SK-N-SH (cell line): ENCODE results near the gene SMIM10L1. TPM values are rescaled to one million over a fixed set of nuclear protein-coding genes. Genes with fewer than 3 reads are reported as not detected.

Source experiments
- CTCF ChIA-PET: fragments of 300-600, 350-600 bp; formaldehyde crosslinking; extraction: SDS; loops from one replicate; lab custom pipeline; 2021; lab: Yijun Ruan, JAX
- POLR2A ChIA-PET: fragments of 350-600 bp; sonication (Branson Sonifier 250); formaldehyde crosslinking; extraction: SDS; loops from one replicate; lab custom pipeline; 2020; ENCODE audit warnings: antibody characterized with exemption, inconsistent platforms; lab: Yijun Ruan, JAX
- DNase-seq: peaks from one replicate; pipeline ENCODE4 v3.0.0; 2012
- H2AFZ ChIP-seq: fragments of 200-600 bp; sonication (generic); 2 replicates; pipeline ENCODE4 v1.8.1; 2016; ENCODE audit warnings: antibody characterized with exemption, mild to moderate bottlenecking, low read depth
- H3F3A ChIP-seq: fragments of 200-600 bp; sonication (generic); replicated peaks from 2 replicates; pipeline ENCODE3; 2016; ENCODE audit warnings: antibody characterized with exemption, mild to moderate bottlenecking; ENCODE audit not compliant: insufficient read depth
- H3K27ac ChIP-seq, 2 experiments: fragments of 200-500 bp in 1 of 2; fragments of 200-600 bp in 1 of 2; sonication (Bioruptor generic) in 1 of 2; sonication (generic), shearing (Covaris generic) in 1 of 2; 2 replicates each; pipeline versions ENCODE4 v1.5.1 to v1.6.1; 2014 to 2016; ENCODE audit warnings: low read depth in 2 of 2, inconsistent platforms in 1 of 2, low read length in 1 of 2, mild to moderate bottlenecking in 1 of 2, mixed read lengths in 1 of 2
- H3K27me3 ChIP-seq: fragments of 200-600 bp; sonication (generic), shearing (Covaris generic); 2 replicates; pipeline ENCODE4 v1.6.1; 2016; ENCODE audit warnings: mixed run types; ENCODE audit not compliant: insufficient read depth
- H3K36me3 ChIP-seq, 2 experiments: fragments of 200-500 bp in 1 of 2; fragments of 200-600 bp in 1 of 2; sonication (Bioruptor generic) in 1 of 2; sonication (generic) in 1 of 2; replicated peaks in 1 of 2; 2 replicates each; pipeline versions ENCODE3 to v1.5.1; 2014 to 2016; ENCODE audit warnings: low read length in 1 of 2, mild to moderate bottlenecking in 1 of 2; ENCODE audit not compliant: insufficient read depth in 2 of 2, control insufficient read depth in 1 of 2
- H3K4me1 ChIP-seq, 2 experiments: fragments of 200-500 bp in 1 of 2; fragments of 200-600 bp in 1 of 2; sonication (Bioruptor generic) in 1 of 2; sonication (generic), shearing (Covaris generic) in 1 of 2; 2 replicates each; pipeline versions ENCODE4 v1.5.1 to v1.6.1; 2014 to 2016; ENCODE audit warnings: low read depth in 1 of 2, low read length in 1 of 2, mixed run types in 1 of 2; ENCODE audit not compliant: insufficient read depth in 2 of 2, control insufficient read depth in 1 of 2
- H3K4me2 ChIP-seq: fragments of 200-600 bp; sonication (generic), shearing (Covaris generic); 2 replicates; pipeline ENCODE4 v1.6.1; 2017; ENCODE audit warnings: mixed run types
- H3K4me3 ChIP-seq, 2 experiments: fragments of 200-500 bp in 1 of 2; fragments of 200-600 bp in 1 of 2; sonication (Bioruptor generic) in 1 of 2; sonication (generic), shearing (Covaris generic) in 1 of 2; 2 replicates each; pipeline versions ENCODE4 v1.5.1 to v1.8.1; 2014 to 2016; ENCODE audit warnings: low read depth in 2 of 2, inconsistent platforms in 1 of 2, low read length in 1 of 2, mild to moderate bottlenecking in 1 of 2, mixed read lengths in 1 of 2, moderate library complexity in 1 of 2
- H3K79me2 ChIP-seq: fragments of 200-600 bp; sonication (generic); 2 replicates; pipeline ENCODE4 v1.8.1; 2017; ENCODE audit warnings: mild to moderate bottlenecking; ENCODE audit not compliant: insufficient read depth
- H3K9ac ChIP-seq: fragments of 200-600 bp; sonication (generic); 2 replicates; pipeline ENCODE4 v1.6.1; 2017; ENCODE audit warnings: mixed run types
- H3K9me2 ChIP-seq: fragments of 200-600 bp; sonication (generic); 2 replicates; pipeline ENCODE4 v1.6.1; 2017; ENCODE audit warnings: mixed run types
- H3K9me3 ChIP-seq: fragments of 200-600 bp; sonication (generic); 2 replicates; pipeline ENCODE4 v1.6.1; 2017; ENCODE audit warnings: mixed run types, mild to moderate bottlenecking, moderate library complexity
- H4K20me1 ChIP-seq: fragments of 200-600 bp; sonication (generic); 2 replicates; pipeline ENCODE4 v1.6.1; 2017; ENCODE audit warnings: mild to moderate bottlenecking, mixed run types; ENCODE audit not compliant: insufficient read depth
- ELF1 ChIP-seq: IDR thresholded peaks from 2 replicates; pipeline ENCODE4 v1.4.0; 2012
- EP300 ChIP-seq, 2 experiments: IDR thresholded peaks; 2 replicates each; pipeline versions ENCODE4 v1.4.0 to v1.6.1; 2012; ENCODE audit warnings: borderline replicate concordance in 1 of 2, low read depth in 1 of 2, low read length in 1 of 2
- FOSL2 ChIP-seq: IDR thresholded peaks from 2 replicates; pipeline ENCODE4 v1.4.0; 2012; ENCODE audit warnings: low read depth, mild to moderate bottlenecking, moderate library complexity, borderline replicate concordance
- FOXJ3 ChIP-seq: sonication (generic); formaldehyde crosslinking; IDR thresholded peaks from 2 replicates; pipeline ENCODE4 v1.5.1; 2020; ENCODE audit warnings: mild to moderate bottlenecking, missing genetic modification reagents
- MAX ChIP-seq: IDR thresholded peaks from 2 replicates; pipeline ENCODE4 v1.4.0; 2012; ENCODE audit warnings: low read depth
- MEF2A ChIP-seq: IDR thresholded peaks from 2 replicates; pipeline ENCODE4 v1.4.0; 2012; ENCODE audit warnings: low read depth, borderline replicate concordance
- POLR2AphosphoS5 ChIP-seq: IDR thresholded peaks from 2 replicates; pipeline ENCODE4 v1.6.1; 2012; ENCODE audit warnings: low read depth, low read length
- RCOR1 ChIP-seq: fragments of 150-350 bp; IDR thresholded peaks from 2 replicates; pipeline ENCODE4 v1.6.1; 2017; ENCODE audit warnings: antibody characterized with exemption, low read length
- RFX5 ChIP-seq: IDR thresholded peaks from 2 replicates; pipeline ENCODE4 v1.6.1; 2012; ENCODE audit warnings: mild to moderate bottlenecking, improper control_type of control experiment, low read length
- RXRA ChIP-seq: IDR thresholded peaks from 2 replicates; pipeline ENCODE4 v1.4.0; 2012; ENCODE audit warnings: low read depth, mild to moderate bottlenecking, borderline replicate concordance
- SMC3 ChIP-seq: IDR thresholded peaks from 2 replicates; pipeline ENCODE4 v1.6.1; 2012; ENCODE audit warnings: low read depth, low read length, improper control_type of control experiment
- TAF1 ChIP-seq: IDR thresholded peaks from 2 replicates; pipeline ENCODE4 v1.6.1; 2012; ENCODE audit warnings: low read depth, mild to moderate bottlenecking, low read length, moderate library complexity, borderline replicate concordance
- USF2 ChIP-seq: fragments of 150-350 bp; IDR thresholded peaks from 2 replicates; pipeline ENCODE4 v1.6.1; 2017; ENCODE audit warnings: antibody characterized with exemption, low read length, low read depth, borderline replicate concordance
- WGBS: methylation state at CpG from one replicate; pipeline ENCODE4 v1.1.6; 2017; ENCODE audit warnings: low lambda C conversion rate; 5-methylcytosine and 5-hydroxymethylcytosine counted together
- polyA plus RNA-seq, 3 experiments: library from polyadenylated mRNA; depleted of rRNA; stranded (reverse); fragments of >200 nt; gene quantifications; 2 replicates each; pipeline ENCODE4 v1.2.3, GENCODE V29; 2012
- TF ChIP-seq, protein P1 (sequence below): fragments of 200-600 bp; sonication (generic); IDR thresholded peaks from 2 replicates; pipeline ENCODE4 v1.6.1; 2017; ENCODE audit warnings: antibody characterized with exemption, mild to moderate bottlenecking, moderate library complexity

The SMIM10L1 gene
- polyA plus RNA-seq, 1 of the 3 experiments (the other 2 are of a cell fraction) = 4.3 TPM

DNA sequence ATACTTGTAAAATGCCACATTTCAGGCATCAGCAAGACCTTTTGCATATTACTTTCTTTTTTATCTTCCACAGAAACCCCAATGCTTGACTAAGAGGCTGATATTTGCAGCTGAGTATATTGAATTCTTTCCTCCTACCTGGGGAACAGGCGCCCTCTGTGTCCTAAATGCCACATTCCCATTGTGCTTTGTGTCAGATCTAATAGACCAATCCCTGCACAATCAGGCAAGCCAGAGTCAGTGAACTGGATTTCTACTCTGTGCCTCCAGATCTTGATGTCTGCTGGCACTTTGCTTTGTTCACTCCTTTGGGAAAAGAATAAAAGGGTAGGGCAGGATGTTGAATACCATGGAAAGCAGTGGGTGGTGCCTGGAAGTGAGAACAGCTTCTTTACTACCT, 38.1 kb downstream of the SMIM10L1 start:
- Histone ChIP-seq H4K20me1 (no peaks in the 10 kb centered on the region), H3K27me3 (no peaks in the 10 kb centered on the region), H3K79me2 (no peaks in the 10 kb centered on the region), H3K4me3 (no peak overlapping the region), H3K9me2 (no peaks in the 10 kb centered on the region), H3K9me3 (no peaks in the 10 kb centered on the region), H3F3A (no peaks in the 10 kb centered on the region), H3K4me1 (no peaks in the 10 kb centered on the region), H3K4me2 (no peak overlapping the region), H2AFZ (no peak overlapping the region), H3K36me3 (no peaks in the 10 kb centered on the region), H3K27ac (no peak overlapping the region), H3K9ac (no peak overlapping the region)
- POLR2A ChIA-PET = no interaction called here
- 67% methylated on average over 1 of the region's 1 CpG for WGBS
- DNase-seq = no peak
- CTCF ChIA-PET = interaction anchor here (0.8 to 3.2 kb wide), 4 partner anchors 9 to 438 kb away, joined by 3 to 19 read pairs (median 4); no protein-coding TSS in a partner anchor
- TF ChIP-seq USF2 (no peak), RFX5 (no peak), TAF1 (no peak), ELF1 (no peak), EP300 (IDR thresholded peaks at IDR 0.05; ENCODE audit: borderline replicate concordance in 1 of 2, low read depth in 1 of 2, low read length in 1 of 2) (no peak), MAX (no peak), MEF2A (no peak), RCOR1 (no peak), FOXJ3 (no peak), RXRA (no peak), POLR2AphosphoS5 (no peak), FOSL2 (no peak), SMC3 (no peak)
- TF ChIP-seq, protein P1, sequence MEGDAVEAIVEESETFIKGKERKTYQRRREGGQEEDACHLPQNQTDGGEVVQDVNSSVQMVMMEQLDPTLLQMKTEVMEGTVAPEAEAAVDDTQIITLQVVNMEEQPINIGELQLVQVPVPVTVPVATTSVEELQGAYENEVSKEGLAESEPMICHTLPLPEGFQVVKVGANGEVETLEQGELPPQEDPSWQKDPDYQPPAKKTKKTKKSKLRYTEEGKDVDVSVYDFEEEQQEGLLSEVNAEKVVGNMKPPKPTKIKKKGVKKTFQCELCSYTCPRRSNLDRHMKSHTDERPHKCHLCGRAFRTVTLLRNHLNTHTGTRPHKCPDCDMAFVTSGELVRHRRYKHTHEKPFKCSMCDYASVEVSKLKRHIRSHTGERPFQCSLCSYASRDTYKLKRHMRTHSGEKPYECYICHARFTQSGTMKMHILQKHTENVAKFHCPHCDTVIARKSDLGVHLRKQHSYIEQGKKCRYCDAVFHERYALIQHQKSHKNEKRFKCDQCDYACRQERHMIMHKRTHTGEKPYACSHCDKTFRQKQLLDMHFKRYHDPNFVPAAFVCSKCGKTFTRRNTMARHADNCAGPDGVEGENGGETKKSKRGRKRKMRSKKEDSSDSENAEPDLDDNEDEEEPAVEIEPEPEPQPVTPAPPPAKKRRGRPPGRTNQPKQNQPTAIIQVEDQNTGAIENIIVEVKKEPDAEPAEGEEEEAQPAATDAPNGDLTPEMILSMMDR = no peak

Other genes starting within 250 kb of the SMIM10L1 start
- not detected in 2 replicates for gene PRH2, start 242.0 kb upstream of the SMIM10L1 start, polyA plus RNA-seq (2012; rRNA removed)
- gene TAS2R14, start 231.9 kb upstream of the SMIM10L1 start, polyA plus RNA-seq (2012; rRNA removed) = 1.4 and 2.3 TPM in 2 replicates
- 0.05 and 0.10 TPM in 2 replicates for gene TAS2R50, start 184.3 kb upstream of the SMIM10L1 start, polyA plus RNA-seq (2012; rRNA removed)
- 0.33 and 0.65 TPM in 2 replicates for gene TAS2R20, start 172.9 kb upstream of the SMIM10L1 start, polyA plus RNA-seq (2012; rRNA removed)
- gene TAS2R19, start 148.6 kb upstream of the SMIM10L1 start, polyA plus RNA-seq (2012; rRNA removed) = 0.15 and 0.47 TPM in 2 replicates
- 0.16 and 0.39 TPM in 2 replicates for gene TAS2R31, start 139.8 kb upstream of the SMIM10L1 start, polyA plus RNA-seq (2012; rRNA removed)
- 0.07 TPM in 1 of 2 replicates, not detected in the other for gene TAS2R46, start 108.9 kb upstream of the SMIM10L1 start, polyA plus RNA-seq (2012; rRNA removed)
- not detected in 2 replicates for gene TAS2R43, start 78.9 kb upstream of the SMIM10L1 start, polyA plus RNA-seq (2012; rRNA removed)
- 0.05 and 0.08 TPM in 2 replicates for gene TAS2R30, start 36.5 kb upstream of the SMIM10L1 start, polyA plus RNA-seq (2012; rRNA removed)
- not detected in 2 replicates for gene TAS2R42, start 15.7 kb downstream of the SMIM10L1 start, polyA plus RNA-seq (2012; rRNA removed)
- gene PRB3, start 98.5 kb downstream of the SMIM10L1 start, polyA plus RNA-seq (2012; rRNA removed) = not detected in 2 replicates
- not detected in 2 replicates for gene PRB4, start 139.2 kb downstream of the SMIM10L1 start, polyA plus RNA-seq (2012; rRNA removed)
- not detected in 2 replicates for gene PRB2, start 224.4 kb downstream of the SMIM10L1 start, polyA plus RNA-seq (2012; rRNA removed)